Activated CD8-positive, alpha-beta T cell treated with anti-CD3 and anti-CD28 coated beads for 36 hours (primary cell): Measurements from ENCODE around the gene CACNB1. TPM values are rescaled to one million over a fixed set of nuclear protein-coding genes. Genes with fewer than 3 reads are reported as not detected.

ENCODE experiments used
- ATAC-seq: fragments of 200-7000 bp; cut with Tn5 transposase; one replicate; pipeline ENCODE4 v1.10.0; 2021; ENCODE audit warnings: mild to moderate bottlenecking, moderate library complexity
- CTCF ChIA-PET: fragments of 350-600 bp; sonication (Branson Sonifier 250); formaldehyde crosslinking; loops from one replicate; lab custom pipeline; 2021; ENCODE audit warnings: antibody characterized with exemption; lab: Charles Lee
- POLR2A ChIA-PET: fragments of 350-600 bp; sonication (Branson Sonifier 250); formaldehyde crosslinking; loops from one replicate; lab custom pipeline; 2021; ENCODE audit warnings: antibody characterized with exemption; lab: Charles Lee
- DNase-seq: peaks from one replicate; pipeline ENCODE4 v3.0.0-alpha.2; 2020
- H3K27ac Mint-ChIP-seq: one replicate; pipeline ENCODE4 v1.8.0; 2021; ENCODE audit warnings: mild to moderate bottlenecking, mixed read lengths
- H3K27me3 Mint-ChIP-seq: one replicate; pipeline ENCODE4 v1.8.0; 2021; ENCODE audit warnings: mixed read lengths
- H3K36me3 Mint-ChIP-seq: one replicate; pipeline ENCODE4 v1.8.0; 2021; ENCODE audit warnings: low read depth, mixed read lengths
- H3K4me1 Mint-ChIP-seq: one replicate; pipeline ENCODE4 v1.8.0; 2021; ENCODE audit warnings: low read depth, mixed read lengths
- H3K4me3 Mint-ChIP-seq: one replicate; pipeline ENCODE4 v1.8.0; 2021; ENCODE audit warnings: mild to moderate bottlenecking, moderate library complexity, mixed read lengths
- H3K9me3 Mint-ChIP-seq: one replicate; pipeline ENCODE4 v1.8.0; 2021; ENCODE audit warnings: mixed read lengths
- CTCF ChIP-seq: fragments of 200-600 bp; IDR thresholded peaks from one replicate; pipeline ENCODE4 v1.8.0; 2022; ENCODE audit warnings: antibody characterized with exemption, mild to moderate bottlenecking
- intact Hi-C: fragments of 100-400 bp; cut with micrococcal nuclease; formaldehyde crosslinking; loops from one replicate; pipeline ENCODE4 v1.10.0; 2022
- total RNA-seq, 2 experiments: library from RNA; stranded (reverse); gene quantifications; one replicate each; pipeline ENCODE4 v1.2.3, GENCODE V29; 2021

Gene CACNB1
- total RNA-seq, 2 experiments from 2014 or later: 13.1 to 14.2 TPM

- Mint-ChIP-seq H3K36me3 (no peaks in the 10 kb centered on the region), H3K4me1 (peaks cover 13% of the 10 kb centered on the region), H3K27ac (no peak overlapping the region), H3K4me3 (no peak overlapping the region), H3K27me3 (no peaks in the 10 kb centered on the region), H3K9me3 (no peaks in the 10 kb centered on the region)
- DNase-seq (no peak), ATAC-seq (no peak)
- no peak for TF ChIP-seq CTCF
- intact Hi-C loops: no loop called here
- ChIA-PET POLR2A (interaction anchor here (1.0 to 2.1 kb wide), 2 partner anchors 10 to 56 kb away, joined by 3 to 8 read pairs; partner anchors contain the start of gene RPL19), CTCF (interaction anchor here (1.0 to 3.9 kb wide), 6 partner anchors 10 to 382 kb away, joined by 3 to 23 read pairs (median 10); no protein-coding TSS in a partner anchor)
Observed at GRCh38 chr17:39143552-39144093, 53.8 kb downstream of the CACNB1 start.

GRCh38 chr17:39141915-39142664 lies 55.4 kb downstream of the CACNB1 start:
- ChIA-PET CTCF (interaction anchor here (1.6 kb wide), 1 partner anchor 32 kb away, joined by 5 read pairs; no protein-coding TSS in a partner anchor), POLR2A (no interaction called here)
- ATAC-seq (no peak), DNase-seq (no peak)
- Mint-ChIP-seq H3K4me1 (peaks cover 8% of the 10 kb centered on the region), H3K36me3 (no peaks in the 10 kb centered on the region), H3K4me3 (no peak overlapping the region), H3K27ac (no peak overlapping the region), H3K27me3 (no peaks in the 10 kb centered on the region), H3K9me3 (no peaks in the 10 kb centered on the region)
- no peak for TF ChIP-seq CTCF
- intact Hi-C loops: no loop called here

- intact Hi-C loops: no loop called here
- Mint-ChIP-seq H3K27ac (no peak overlapping the region), H3K4me1 (peaks cover 8% of the 10 kb centered on the region), H3K36me3 (no peaks in the 10 kb centered on the region), H3K4me3 (no peak overlapping the region), H3K27me3 (no peaks in the 10 kb centered on the region), H3K9me3 (no peaks in the 10 kb centered on the region)
- ATAC-seq (no peak), DNase-seq (no peak)
- ChIA-PET CTCF (interaction anchor here (1.6 kb wide), 1 partner anchor 33 kb away, joined by 5 read pairs; no protein-coding TSS in a partner anchor), POLR2A (no interaction called here)
- TF ChIP-seq CTCF: no peak
Observed at GRCh38 chr17:39141294-39141693, 56.2 kb downstream of the CACNB1 start.

- Mint-ChIP-seq H3K27me3 (no peaks in the 10 kb centered on the region), H3K4me3 (no peak overlapping the region), H3K4me1 (peaks cover 3% of the 10 kb centered on the region), H3K9me3 (no peaks in the 10 kb centered on the region), H3K27ac (no peak overlapping the region), H3K36me3 (no peaks in the 10 kb centered on the region)
- TF ChIP-seq CTCF: no peak
- ChIA-PET POLR2A (no interaction called here), CTCF (interaction anchor here (0.7 to 2.1 kb wide), 2 partner anchors 35 to 156 kb away, joined by 3 to 9 read pairs; no protein-coding TSS in a partner anchor)
- intact Hi-C loops: no loop called here
- DNase-seq: no peak
- no peak for ATAC-seq
Observed at GRCh38 chr17:39139561-39139960, 57.9 kb downstream of the CACNB1 start.

GRCh38 chr17:39139161-39139511 lies 58.3 kb downstream of the CACNB1 start:
- ChIA-PET CTCF (interaction anchor here (2.1 kb wide), 1 partner anchor 156 kb away, joined by 9 read pairs; no protein-coding TSS in a partner anchor), POLR2A (interaction anchor here (0.5 kb wide), 1 partner anchor 156 kb away, joined by 3 read pairs; no protein-coding TSS in a partner anchor)
- ATAC-seq: no peak
- Mint-ChIP-seq H3K27ac (no peak overlapping the region), H3K4me3 (no peak overlapping the region), H3K27me3 (no peaks in the 10 kb centered on the region), H3K4me1 (no peaks in the 10 kb centered on the region), H3K36me3 (no peaks in the 10 kb centered on the region), H3K9me3 (no peaks in the 10 kb centered on the region)
- DNase-seq: no peak
- TF ChIP-seq CTCF: no peak
- intact Hi-C loops: no loop called here
